Cardiac fibroblast (primary cell): ENCODE data around the gene SYDE2.
A peak's percentile ranks its signal among the peaks of the same experiment; 100 is the strongest.

Source experiments
- DNase-seq, 2 donors: peaks; one replicate each; pipeline versions ENCODE4 v3.0.0 to v3.0.0-alpha.2; 2010; ENCODE audit warnings: low read depth in 2 of 2
- H3K4me3 ChIP-seq, 2 donors: replicated peaks in 1 of 2; 1 replicate in 1 of 2; 2 replicates in 1 of 2; pipeline ENCODE4 v1.5.1; 2011; ENCODE audit warnings: low read depth in 2 of 2, low read length in 2 of 2, mild to moderate bottlenecking in 2 of 2, moderate library complexity in 1 of 2
- CTCF ChIP-seq: IDR thresholded peaks from one replicate; pipeline ENCODE4 v1.5.1; 2011; ENCODE audit warnings: low read depth, mild to moderate bottlenecking, low read length, inconsistent platforms

Gene SYDE2

GRCh38 chr1:85225624-85226380 is 25.0 kb upstream of the SYDE2 start:
- TF ChIP-seq CTCF: no peak
- no peak for DNase-seq
- H3K4me3 ChIP-seq: no peak overlapping the region

GRCh38 chr1:85224734-85225623 is 24.2 kb upstream of the SYDE2 start:
- H3K4me3 ChIP-seq: no peak overlapping the region
- DNase-seq: no peak
- no peak for TF ChIP-seq CTCF

- DNase-seq: no peak
- H3K4me3 ChIP-seq: no peak overlapping the region
- no peak for TF ChIP-seq CTCF
Measured at GRCh38 chr1:85224295-85224694, 23.5 kb upstream of the SYDE2 start.

- DNase-seq: no peak
- no peak for TF ChIP-seq CTCF
- no peak overlapping the region for H3K4me3 ChIP-seq
Measured at GRCh38 chr1:85223334-85223733, 22.5 kb upstream of the SYDE2 start.

- H3K4me3 ChIP-seq: no peak overlapping the region
- no peak for TF ChIP-seq CTCF
- DNase-seq: peak in 1 of 2 donors; percentile 52
Measured at GRCh38 chr1:85220756-85221201, 20.0 kb upstream of the SYDE2 start.

- no peak for TF ChIP-seq CTCF
- DNase-seq: no peak
- H3K4me3 ChIP-seq: no peak overlapping the region
Measured at GRCh38 chr1:85219853-85220610, 19.2 kb upstream of the SYDE2 start.
